Sigmoid colon (tissue), 7 donors: ENCODE results near the gene DPP6. TPM values are rescaled to one million over a fixed set of nuclear protein-coding genes. Genes with fewer than 3 reads are reported as not detected.

Experiments used
- DNase-seq: peaks from one replicate; pipeline ENCODE4 v3.0.0-alpha.2; 2019
- H3K27ac ChIP-seq, 4 donors: fragments of 200-600 bp; sonication (generic); one replicate each; pipeline ENCODE4 v1.5.1; 2016 to 2019; ENCODE audit warnings: mild to moderate bottlenecking in 1 of 4
- H3K27me3 ChIP-seq, 3 donors: fragments of 200-600 bp; sonication (generic); one replicate each; pipeline ENCODE4 v1.5.1; 2019; ENCODE audit warnings: mild to moderate bottlenecking in 1 of 3
- H3K36me3 ChIP-seq, 4 donors: fragments of 200-600 bp; sonication (generic); one replicate each; pipeline ENCODE4 v1.5.1; 2016 to 2019
- H3K4me1 ChIP-seq, 4 donors: fragments of 200-600 bp; sonication (generic); one replicate each; pipeline ENCODE4 v1.5.1; 2017 to 2019
- H3K4me3 ChIP-seq, 4 donors: fragments of 200-600 bp; sonication (generic); one replicate each; pipeline ENCODE4 v1.5.1; 2017 to 2019; ENCODE audit warnings: mild to moderate bottlenecking in 2 of 4, moderate library complexity in 1 of 4
- H3K9me3 ChIP-seq, 4 donors: fragments of 200-600 bp in 3 of 4; sonication (generic) in 3 of 4; one replicate each; pipeline versions ENCODE4 v1.5.1 to v1.6.1; 2013 to 2019
- EP300 ChIP-seq, 4 donors: sonication (generic); formaldehyde crosslinking; IDR thresholded peaks; one replicate each; pipeline ENCODE4 v1.6.1; 2017; ENCODE audit warnings: antibody characterized with exemption in 4 of 4
- POLR2A ChIP-seq, 2 donors: fragments of 450-650 bp; IDR thresholded peaks; one replicate each; pipeline ENCODE4 v1.6.1; 2016; ENCODE audit warnings: antibody characterized with exemption in 2 of 2, mild to moderate bottlenecking in 2 of 2, moderate library complexity in 2 of 2
- POLR2AphosphoS5 ChIP-seq, 4 donors: sonication (generic); formaldehyde crosslinking; IDR thresholded peaks; one replicate each; pipeline ENCODE4 v1.6.1; 2017; ENCODE audit warnings: antibody characterized with exemption in 4 of 4
- WGBS, 2 donors: extraction: QIAGEN DNeasy Blood & Tissue Kit; methylation state at CpG; one replicate each; pipeline ENCODE4 v1.1.7; 2013; 5-methylcytosine and 5-hydroxymethylcytosine counted together
- intact Hi-C: fragments of 100-400 bp; cut with DNase I; formaldehyde crosslinking; loops from one replicate; pipeline ENCODE4 v1.15.1; 2023
- polyA plus RNA-seq, 3 donors: library from polyadenylated mRNA; stranded (reverse); fragments of 200-250 nt; gene quantifications; one replicate each; pipeline ENCODE4 v1.2.3, GENCODE V29; 2013
- total RNA-seq, 4 donors: library from RNA; depleted of rRNA; stranded (reverse); fragments of >200 nt; gene quantifications; one replicate each; pipeline ENCODE4 v1.1.0, GENCODE V29; 2016
- TF ChIP-seq, protein P1 (sequence below), 4 experiments: fragments of 450-650 bp in 3 of 4; fragments of 200-600 bp in 1 of 4; IDR thresholded peaks; one replicate each; pipeline ENCODE4 v1.5.1; 2016 to 2019; ENCODE audit warnings: antibody characterized with exemption in 4 of 4, mild to moderate bottlenecking in 3 of 4, moderate library complexity in 2 of 4
- donor health status: healthy with polysubstance abuse.
- donor health status: Bipolar disorder and iron deficiency.
- donor health status: healthy.

Gene DPP6
- total and polyA plus RNA-seq, 7 donors, result 1.2 to 53.2 (median 41.0) TPM; not detected in 1

GRCh38 chr7:154519229-154519628 is 467.0 kb downstream of the DPP6 start:
- H3K27ac ChIP-seq, result no peak overlapping the region
- no peak for DNase-seq

GRCh38 chr7:154530136-154530535 is 477.9 kb downstream of the DPP6 start:
- WGBS, 2 donors, result 97 to 99% methylated on average over 1 of the region's 1 CpG
- Histone ChIP-seq H3K9me3 (no peaks in the 10 kb centered on the region), H3K36me3 (no peaks in the 10 kb centered on the region), H3K27ac (no peak overlapping the region), H3K27me3 (no peaks in the 10 kb centered on the region), H3K4me1 (no peaks in the 10 kb centered on the region), H3K4me3 (no peak overlapping the region)
- intact Hi-C loops, result no loop called here
- TF ChIP-seq, protein P1, sequence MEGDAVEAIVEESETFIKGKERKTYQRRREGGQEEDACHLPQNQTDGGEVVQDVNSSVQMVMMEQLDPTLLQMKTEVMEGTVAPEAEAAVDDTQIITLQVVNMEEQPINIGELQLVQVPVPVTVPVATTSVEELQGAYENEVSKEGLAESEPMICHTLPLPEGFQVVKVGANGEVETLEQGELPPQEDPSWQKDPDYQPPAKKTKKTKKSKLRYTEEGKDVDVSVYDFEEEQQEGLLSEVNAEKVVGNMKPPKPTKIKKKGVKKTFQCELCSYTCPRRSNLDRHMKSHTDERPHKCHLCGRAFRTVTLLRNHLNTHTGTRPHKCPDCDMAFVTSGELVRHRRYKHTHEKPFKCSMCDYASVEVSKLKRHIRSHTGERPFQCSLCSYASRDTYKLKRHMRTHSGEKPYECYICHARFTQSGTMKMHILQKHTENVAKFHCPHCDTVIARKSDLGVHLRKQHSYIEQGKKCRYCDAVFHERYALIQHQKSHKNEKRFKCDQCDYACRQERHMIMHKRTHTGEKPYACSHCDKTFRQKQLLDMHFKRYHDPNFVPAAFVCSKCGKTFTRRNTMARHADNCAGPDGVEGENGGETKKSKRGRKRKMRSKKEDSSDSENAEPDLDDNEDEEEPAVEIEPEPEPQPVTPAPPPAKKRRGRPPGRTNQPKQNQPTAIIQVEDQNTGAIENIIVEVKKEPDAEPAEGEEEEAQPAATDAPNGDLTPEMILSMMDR (IDR thresholded peaks at IDR 0.05), result no peak
- TF ChIP-seq POLR2AphosphoS5 (IDR thresholded peaks at IDR 0.05) (no peak), EP300 (IDR thresholded peaks at IDR 0.05) (no peak), POLR2A (IDR thresholded peaks at IDR 0.05) (no peak)
- DNase-seq, result no peak

More at GRCh38 chr7:154519229-154519628, 467.0 kb downstream of the DPP6 start:
- intact Hi-C loops, result no loop called here
- WGBS, 2 donors, result 84 to 86% methylated on average over 4 of the region's 4 CpGs
- Histone ChIP-seq H3K36me3 (no peaks in the 10 kb centered on the region), H3K27me3 (no peaks in the 10 kb centered on the region), H3K4me1 (no peaks in the 10 kb centered on the region), H3K4me3 (no peak overlapping the region), H3K9me3 (no peaks in the 10 kb centered on the region)
- TF ChIP-seq POLR2A (IDR thresholded peaks at IDR 0.05), result no peak
- TF ChIP-seq POLR2AphosphoS5 (IDR thresholded peaks at IDR 0.05), result no peak
- TF ChIP-seq, protein P1 (IDR thresholded peaks at IDR 0.05), result no peak
- no peak for TF ChIP-seq EP300 (IDR thresholded peaks at IDR 0.05)

- TF ChIP-seq POLR2AphosphoS5 (IDR thresholded peaks at IDR 0.05) (no peak), EP300 (IDR thresholded peaks at IDR 0.05) (no peak), POLR2A (IDR thresholded peaks at IDR 0.05) (no peak)
- TF ChIP-seq, protein P1 (IDR thresholded peaks at IDR 0.05), result no peak
- Histone ChIP-seq H3K4me3 (no peak overlapping the region), H3K4me1 (no peaks in the 10 kb centered on the region), H3K36me3 (no peaks in the 10 kb centered on the region), H3K27me3 (no peaks in the 10 kb centered on the region), H3K9me3 (no peaks in the 10 kb centered on the region), H3K27ac (no peak overlapping the region)
- intact Hi-C loops, result no loop called here
- no peak for DNase-seq
Measured at GRCh38 chr7:154532771-154533170, 480.6 kb downstream of the DPP6 start.

GRCh38 chr7:154540596-154540995 is 488.4 kb downstream of the DPP6 start:
- TF ChIP-seq EP300 (IDR thresholded peaks at IDR 0.05) (no peak), POLR2A (IDR thresholded peaks at IDR 0.05) (no peak), POLR2AphosphoS5 (IDR thresholded peaks at IDR 0.05) (no peak)
- TF ChIP-seq, protein P1 (IDR thresholded peaks at IDR 0.05), result no peak
- Histone ChIP-seq H3K36me3 (no peaks in the 10 kb centered on the region), H3K27ac (no peak overlapping the region), H3K9me3 (no peaks in the 10 kb centered on the region), H3K27me3 (no peaks in the 10 kb centered on the region), H3K4me1 (no peaks in the 10 kb centered on the region), H3K4me3 (no peak overlapping the region)
- WGBS, 2 donors, result 22 to 68% methylated on average over 4 of the region's 4 CpGs
- no peak for DNase-seq
- intact Hi-C loops, result no loop called here

GRCh38 chr7:154541606-154542005 is 489.4 kb downstream of the DPP6 start:
- H3K36me3 ChIP-seq, result no peaks in the 10 kb centered on the region
- intact Hi-C loops, result no loop called here
- H3K4me3 ChIP-seq, result no peak overlapping the region
- no peak for DNase-seq
- H3K27me3 ChIP-seq, result no peaks in the 10 kb centered on the region
- no peak overlapping the region for H3K27ac ChIP-seq
- TF ChIP-seq EP300 (IDR thresholded peaks at IDR 0.05) (no peak), POLR2A (IDR thresholded peaks at IDR 0.05) (no peak), POLR2AphosphoS5 (IDR thresholded peaks at IDR 0.05) (no peak)
- TF ChIP-seq, protein P1 (IDR thresholded peaks at IDR 0.05), result no peak
- WGBS, 2 donors, result 82 to 83% methylated on average over 5 of the region's 5 CpGs
- H3K9me3 ChIP-seq, result no peaks in the 10 kb centered on the region
- no peaks in the 10 kb centered on the region for H3K4me1 ChIP-seq
